NB4 (cell line): ENCODE results near the gene COTL1.

Experiments used
- MYC ChIP-seq: IDR thresholded peaks from 2 replicates; pipeline ENCODE4 v1.6.1; 2011; ENCODE audit warnings: low read depth, low read length
- POLR2A ChIP-seq: IDR thresholded peaks from 2 replicates; pipeline ENCODE4 v1.6.1; 2011; ENCODE audit warnings: mild to moderate bottlenecking; ENCODE audit not compliant: insufficient read length; ENCODE audit errors: extremely low read depth
- TF ChIP-seq, protein P1 (sequence below): IDR thresholded peaks from one replicate; pipeline ENCODE4 v1.5.1; 2012; ENCODE audit warnings: low read depth, low read length
- TF ChIP-seq, protein P2 (sequence below): IDR thresholded peaks from 2 replicates; pipeline ENCODE4 v1.6.1; 2011; ENCODE audit warnings: low read depth, low read length

DNA sequence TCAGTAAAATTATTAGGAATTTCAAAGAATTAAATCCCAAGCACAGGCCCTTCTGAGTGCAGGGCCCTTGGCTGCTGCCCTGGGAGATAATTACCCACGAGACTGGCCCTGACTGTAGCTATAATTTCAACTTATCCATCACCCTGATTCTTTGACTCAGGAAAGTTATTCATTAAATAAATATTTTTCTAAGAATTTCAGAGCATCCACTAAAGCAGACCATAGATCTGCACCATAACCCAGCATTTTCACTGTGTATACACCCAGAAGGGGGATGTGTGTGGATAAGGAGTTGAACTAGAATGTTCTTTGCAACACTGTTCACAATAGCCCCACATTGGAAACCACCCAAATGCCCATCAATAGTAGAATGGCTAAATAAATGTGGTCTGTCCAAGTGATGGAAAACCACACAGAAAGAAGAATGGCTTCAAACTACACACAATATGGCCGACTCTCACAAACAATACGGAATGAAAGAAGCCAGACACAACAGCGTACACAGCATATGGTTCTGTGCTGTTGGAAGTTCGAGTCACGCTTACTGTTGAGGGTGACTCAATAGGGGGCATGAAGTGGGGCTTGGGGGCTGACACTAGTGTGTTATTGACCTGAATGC is 79.5 kb downstream of the COTL1 start:
- TF ChIP-seq POLR2A (no peak), MYC (no peak)
- TF ChIP-seq, protein P1, sequence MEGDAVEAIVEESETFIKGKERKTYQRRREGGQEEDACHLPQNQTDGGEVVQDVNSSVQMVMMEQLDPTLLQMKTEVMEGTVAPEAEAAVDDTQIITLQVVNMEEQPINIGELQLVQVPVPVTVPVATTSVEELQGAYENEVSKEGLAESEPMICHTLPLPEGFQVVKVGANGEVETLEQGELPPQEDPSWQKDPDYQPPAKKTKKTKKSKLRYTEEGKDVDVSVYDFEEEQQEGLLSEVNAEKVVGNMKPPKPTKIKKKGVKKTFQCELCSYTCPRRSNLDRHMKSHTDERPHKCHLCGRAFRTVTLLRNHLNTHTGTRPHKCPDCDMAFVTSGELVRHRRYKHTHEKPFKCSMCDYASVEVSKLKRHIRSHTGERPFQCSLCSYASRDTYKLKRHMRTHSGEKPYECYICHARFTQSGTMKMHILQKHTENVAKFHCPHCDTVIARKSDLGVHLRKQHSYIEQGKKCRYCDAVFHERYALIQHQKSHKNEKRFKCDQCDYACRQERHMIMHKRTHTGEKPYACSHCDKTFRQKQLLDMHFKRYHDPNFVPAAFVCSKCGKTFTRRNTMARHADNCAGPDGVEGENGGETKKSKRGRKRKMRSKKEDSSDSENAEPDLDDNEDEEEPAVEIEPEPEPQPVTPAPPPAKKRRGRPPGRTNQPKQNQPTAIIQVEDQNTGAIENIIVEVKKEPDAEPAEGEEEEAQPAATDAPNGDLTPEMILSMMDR = no peak
- TF ChIP-seq, protein P2, sequence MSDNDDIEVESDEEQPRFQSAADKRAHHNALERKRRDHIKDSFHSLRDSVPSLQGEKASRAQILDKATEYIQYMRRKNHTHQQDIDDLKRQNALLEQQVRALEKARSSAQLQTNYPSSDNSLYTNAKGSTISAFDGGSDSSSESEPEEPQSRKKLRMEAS = no peak
